K562 (cell line): ENCODE data around the gene GPHN.

ENCODE experiments used
- CTCF ChIP-seq, 3 experiments: IDR thresholded peaks in 2 of 3; conservative IDR thresholded peaks in 1 of 3; 2 replicates each; pipeline ENCODE4 v1.5.1; 2011 to 2012; ENCODE audit warnings: low read length in 3 of 3, mild to moderate bottlenecking in 3 of 3, control low read depth in 2 of 3, improper control_type of control experiment in 1 of 3, inconsistent platforms in 1 of 3, low read depth in 1 of 3, mixed read lengths in 1 of 3, moderate library complexity in 1 of 3; ENCODE audit not compliant: insufficient read depth in 2 of 3
- SRSF1 ChIP-seq: fragments of 200-400 bp; formaldehyde crosslinking; IDR thresholded peaks from 2 replicates; pipeline ENCODE4 v1.6.1; 2017; ENCODE audit warnings: mild to moderate bottlenecking, low read depth, low read length, moderate library complexity

- no peak for TF ChIP-seq SRSF1
- TF ChIP-seq CTCF (IDR thresholded peaks at IDR 0.05 in 2 of 3, conservative IDR thresholded peaks at IDR 0.05 in 1 of 3; ENCODE audit: insufficient read depth in 2 of 3, low read depth in 1 of 3, low read length in 3 of 3) = no peak
Observed at GRCh38 chr14:66530526-66530925, 22.6 kb downstream of the GPHN start.
